Measurements from ENCODE around the gene HNRNPUL2. TPM values are rescaled to one million over a fixed set of nuclear protein-coding genes. Genes with fewer than 3 reads are reported as not detected.

HNRNPUL2 gene
- total and polyA plus RNA-seq, 10 of the 15 experiments (the other 5 are each of a cell fraction or from before 2014, with no cell fraction given) = 1.6 to 72.2 (median 14.9) TPM

DNA sequence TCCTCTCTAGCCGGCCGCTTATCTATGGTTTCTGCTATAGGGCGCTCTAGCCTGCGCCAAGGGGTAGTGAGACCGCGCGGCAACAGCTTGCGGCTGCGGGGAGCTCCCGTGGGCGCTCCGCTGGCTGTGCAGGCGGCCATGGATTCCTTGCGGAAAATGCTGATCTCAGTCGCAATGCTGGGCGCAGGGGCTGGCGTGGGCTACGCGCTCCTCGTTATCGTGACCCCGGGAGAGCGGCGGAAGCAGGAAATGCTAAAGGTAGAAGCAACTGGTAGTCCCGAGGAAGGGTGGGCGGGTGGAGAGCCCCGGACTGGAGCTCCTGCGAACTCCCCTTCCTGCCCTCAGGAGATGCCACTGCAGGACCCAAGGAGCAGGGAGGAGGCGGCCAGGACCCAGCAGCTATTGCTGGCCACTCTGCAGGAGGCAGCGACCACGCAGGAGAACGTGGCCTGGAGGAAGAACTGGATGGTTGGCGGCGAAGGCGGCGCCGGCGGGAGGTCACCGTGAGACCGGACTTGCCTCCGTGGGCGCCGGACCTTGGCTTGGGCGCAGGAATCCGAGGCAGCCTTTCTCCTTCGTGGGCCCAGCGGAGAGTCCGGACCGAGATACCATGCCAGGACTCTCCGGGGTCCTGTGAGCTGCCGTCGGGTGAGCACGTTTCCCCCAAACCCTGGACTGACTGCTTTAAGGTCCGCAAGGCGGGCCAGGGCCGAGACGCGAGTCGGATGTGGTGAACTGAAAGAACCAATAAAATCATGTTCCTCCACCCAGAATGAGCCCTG is 55.5 kb downstream of the HNRNPUL2 start, which contains the start of the genes LBHD1 and UQCC3 (continued):
- TF ChIP-seq, protein P1, sequence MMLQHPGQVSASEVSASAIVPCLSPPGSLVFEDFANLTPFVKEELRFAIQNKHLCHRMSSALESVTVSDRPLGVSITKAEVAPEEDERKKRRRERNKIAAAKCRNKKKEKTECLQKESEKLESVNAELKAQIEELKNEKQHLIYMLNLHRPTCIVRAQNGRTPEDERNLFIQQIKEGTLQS (IDR thresholded peaks at IDR 0.05; ENCODE audit: borderline replicate concordance, extremely low read depth, low read depth, low read length) = no peak
- 0 out of 2 replicates have a peak, but pooled peaks have one; percentile 59 for TF ChIP-seq HDGF (IDR thresholded peaks at IDR 0.05)
- TF ChIP-seq SUZ12 (IDR thresholded peaks at IDR 0.05; ENCODE audit: unreplicated experiment) = no peak
- peak; percentile 90; the same call in 1 of the 2 replicates for TF ChIP-seq RB1 (IDR thresholded peaks at IDR 0.05; ENCODE audit: borderline replicate concordance)
- no peak for TF ChIP-seq CHD4 (IDR thresholded peaks at IDR 0.05)
- TF ChIP-seq NR2C2 (IDR thresholded peaks at IDR 0.05; ENCODE audit: borderline replicate concordance, control insufficient read depth, insufficient read length, low read depth) = no peak
- no peak for TF ChIP-seq CHD1 (IDR thresholded peaks at IDR 0.05; ENCODE audit: low read depth, low read length)
- no peak for TF ChIP-seq EZH2 (IDR thresholded peaks at IDR 0.05; ENCODE audit: borderline replicate concordance, control insufficient read depth, low read depth, low read length)
- TF ChIP-seq, protein P2, sequence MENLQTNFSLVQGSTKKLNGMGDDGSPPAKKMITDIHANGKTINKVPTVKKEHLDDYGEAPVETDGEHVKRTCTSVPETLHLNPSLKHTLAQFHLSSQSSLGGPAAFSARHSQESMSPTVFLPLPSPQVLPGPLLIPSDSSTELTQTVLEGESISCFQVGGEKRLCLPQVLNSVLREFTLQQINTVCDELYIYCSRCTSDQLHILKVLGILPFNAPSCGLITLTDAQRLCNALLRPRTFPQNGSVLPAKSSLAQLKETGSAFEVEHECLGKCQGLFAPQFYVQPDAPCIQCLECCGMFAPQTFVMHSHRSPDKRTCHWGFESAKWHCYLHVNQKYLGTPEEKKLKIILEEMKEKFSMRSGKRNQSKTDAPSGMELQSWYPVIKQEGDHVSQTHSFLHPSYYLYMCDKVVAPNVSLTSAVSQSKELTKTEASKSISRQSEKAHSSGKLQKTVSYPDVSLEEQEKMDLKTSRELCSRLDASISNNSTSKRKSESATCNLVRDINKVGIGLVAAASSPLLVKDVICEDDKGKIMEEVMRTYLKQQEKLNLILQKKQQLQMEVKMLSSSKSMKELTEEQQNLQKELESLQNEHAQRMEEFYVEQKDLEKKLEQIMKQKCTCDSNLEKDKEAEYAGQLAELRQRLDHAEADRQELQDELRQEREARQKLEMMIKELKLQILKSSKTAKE (IDR thresholded peaks at IDR 0.05; ENCODE audit: low read depth, poor library complexity, severe bottlenecking) = no peak
- no peak for TF ChIP-seq ZBTB4 (CRISPR knock-in tag; IDR thresholded peaks at IDR 0.05)
- no peak for TF ChIP-seq BRCA1 (IDR thresholded peaks at IDR 0.05; ENCODE audit: low read depth, low read length)
- no peak for TF ChIP-seq ESRRA (IDR thresholded peaks at IDR 0.05; ENCODE audit: low read length)
- no peak for TF ChIP-seq MYB (IDR thresholded peaks at IDR 0.05; ENCODE audit: borderline replicate concordance, low read depth, low read length)
- no peak; the same call in 1 of the 2 replicates for TF ChIP-seq POLR2AphosphoS2 (IDR thresholded peaks at IDR 0.05; ENCODE audit: low read depth, low read length)
- TF ChIP-seq GABPA (IDR thresholded peaks at IDR 0.05; ENCODE audit: low read depth) = peak; percentile 64
- peak; percentile 32; the same call in 1 of the 2 replicates for TF ChIP-seq FOXM1 (IDR thresholded peaks at IDR 0.05; ENCODE audit: low read depth, low read length)
- TF ChIP-seq USF2 (IDR thresholded peaks at IDR 0.05; ENCODE audit: borderline replicate concordance, low read depth, low read length) = no peak
- peak; percentile 60; the same call in 1 of the 2 replicates for TF ChIP-seq LARP7 (IDR thresholded peaks at IDR 0.05)
- no peak for TF ChIP-seq E2F4 (IDR thresholded peaks at IDR 0.05; ENCODE audit: low read depth, low read length)
- no peak for TF ChIP-seq RCOR1 (conservative IDR thresholded peaks at IDR 0.05; ENCODE audit: low read depth, low read length)
- peak; percentile 40 for TF ChIP-seq CREM (IDR thresholded peaks at IDR 0.05; ENCODE audit: low read depth)

Data from GM12878 (cell line).